Stimulated activated CD4-positive, alpha-beta T cell treated with anti-CD3 and anti-CD28 coated beads, Interleukin-15, amount 100 ng/mL, for 48 hours (primary cell): ENCODE measurements around the gene WDFY4.

Experiments used
- DNase-seq, 2 donors: peaks; one replicate each; pipeline ENCODE4 v3.0.0-alpha.2; 2020; ENCODE audit warnings: low read depth in 2 of 2

Gene WDFY4

DNA sequence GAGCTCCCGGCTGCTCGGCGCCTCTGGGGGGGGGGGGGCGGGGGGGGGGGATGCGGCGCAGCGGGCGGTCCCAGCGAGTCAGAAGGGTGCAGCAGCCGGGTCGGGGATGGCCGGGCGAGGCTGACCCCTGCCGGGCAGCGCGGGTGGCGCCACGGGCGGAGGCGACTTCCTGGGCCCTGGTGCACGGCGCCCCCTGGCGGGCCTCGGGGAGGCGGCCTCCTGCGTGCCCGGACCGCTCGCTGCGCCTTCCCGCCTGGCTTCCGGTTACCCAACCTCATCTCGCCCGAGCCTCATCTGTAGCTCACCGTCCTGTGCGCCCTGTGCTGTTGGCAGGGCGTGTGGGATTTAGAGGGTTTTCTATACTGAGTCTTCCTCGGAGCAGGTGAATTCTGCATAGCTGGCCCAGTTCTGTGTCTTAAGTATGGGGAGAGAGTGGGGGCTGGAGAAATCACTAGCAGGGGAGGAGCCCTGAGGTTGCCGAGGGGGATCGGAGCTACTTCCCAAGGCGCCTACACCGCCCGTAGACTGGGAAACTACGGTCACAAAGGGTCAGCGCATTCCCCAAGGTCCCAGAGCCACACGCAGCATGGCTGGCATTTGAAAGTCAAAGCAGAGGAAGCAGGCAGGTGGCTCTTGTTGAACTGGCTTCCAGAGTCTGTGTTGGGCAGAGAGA is 28.3 kb upstream of the WDFY4 start:
- DNase-seq, result peak; percentile 78 to 87

- DNase-seq, result no peak
Observed at GRCh38 chr10:48656914-48657305, 27.8 kb upstream of the WDFY4 start.

GRCh38 chr10:48657416-48657815 is 27.3 kb upstream of the WDFY4 start:
- DNase-seq, result no peak

- DNase-seq, result peak in 1 of 2 donors; percentile 53
Observed at GRCh38 chr10:48658243-48658974, 26.3 kb upstream of the WDFY4 start.

DNA sequence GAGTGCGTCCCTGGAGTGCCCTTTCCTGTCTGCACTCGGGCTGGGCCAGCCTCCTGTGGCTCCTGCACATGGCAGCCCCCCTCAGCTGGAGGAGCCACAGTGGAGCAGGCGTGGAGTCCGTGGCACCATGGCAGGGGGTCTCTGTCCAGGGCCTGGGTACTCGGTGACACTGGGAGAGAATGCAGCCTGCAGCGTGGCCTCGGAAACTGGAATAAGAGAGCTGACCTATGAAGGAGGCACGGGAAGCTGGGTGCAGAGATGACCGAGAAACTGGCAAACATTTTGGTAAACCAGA is 25.8 kb upstream of the WDFY4 start:
- DNase-seq, result no peak

- no peak for DNase-seq
Observed at GRCh38 chr10:48659790-48660189, 24.9 kb upstream of the WDFY4 start.

DNA sequence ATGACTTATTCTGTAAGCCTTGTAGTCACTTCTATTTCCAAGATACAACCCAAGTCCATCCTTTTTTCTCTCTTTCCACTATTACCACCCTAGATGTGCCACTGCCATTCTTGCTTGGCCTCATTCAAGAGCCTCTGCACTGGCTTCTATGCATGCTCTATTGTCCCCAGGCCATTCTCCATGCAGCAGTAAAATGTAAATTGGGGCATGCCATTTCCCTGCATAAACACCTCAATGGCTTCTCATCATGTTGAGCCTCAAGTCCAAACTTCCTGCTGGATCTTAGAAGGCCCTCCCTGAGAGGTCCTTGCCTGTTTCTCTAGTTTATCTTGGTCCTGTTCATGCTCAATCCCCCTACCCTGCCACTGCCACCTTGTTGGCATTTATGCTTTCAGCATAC is 23.2 kb upstream of the WDFY4 start:
- DNase-seq, result no peak

- no peak for DNase-seq
Observed at GRCh38 chr10:48667960-48668590, 16.6 kb upstream of the WDFY4 start.

- DNase-seq, result no peak
Observed at GRCh38 chr10:48670978-48671913, 13.4 kb upstream of the WDFY4 start.

GRCh38 chr10:48671914-48672595 is 12.6 kb upstream of the WDFY4 start:
- no peak for DNase-seq

- no peak for DNase-seq
Observed at GRCh38 chr10:48672596-48673265, 11.9 kb upstream of the WDFY4 start.

DNA sequence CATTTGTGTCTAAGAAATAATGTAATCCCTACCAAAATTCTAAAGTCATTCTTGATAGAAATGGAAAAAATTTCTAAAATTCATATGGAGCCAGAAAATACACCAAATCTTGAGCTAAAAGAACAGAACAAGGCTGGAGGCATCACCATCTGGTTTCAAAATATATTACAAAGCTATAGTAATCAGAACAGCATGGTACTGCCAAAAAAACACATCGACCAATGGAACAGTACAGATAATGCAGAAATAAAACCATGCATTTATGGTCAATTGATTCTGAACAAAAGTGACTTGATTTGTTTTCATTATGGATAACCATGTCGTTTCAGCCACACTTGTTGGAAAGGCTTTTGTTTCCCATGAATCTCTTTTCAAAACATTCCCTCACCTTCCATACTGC is 7.0 kb upstream of the WDFY4 start:
- no peak for DNase-seq

- no peak for DNase-seq
Observed at GRCh38 chr10:48678041-48678440, 6.6 kb upstream of the WDFY4 start.

GRCh38 chr10:48681740-48682139 is 2.9 kb upstream of the WDFY4 start:
- DNase-seq, result no peak

DNA sequence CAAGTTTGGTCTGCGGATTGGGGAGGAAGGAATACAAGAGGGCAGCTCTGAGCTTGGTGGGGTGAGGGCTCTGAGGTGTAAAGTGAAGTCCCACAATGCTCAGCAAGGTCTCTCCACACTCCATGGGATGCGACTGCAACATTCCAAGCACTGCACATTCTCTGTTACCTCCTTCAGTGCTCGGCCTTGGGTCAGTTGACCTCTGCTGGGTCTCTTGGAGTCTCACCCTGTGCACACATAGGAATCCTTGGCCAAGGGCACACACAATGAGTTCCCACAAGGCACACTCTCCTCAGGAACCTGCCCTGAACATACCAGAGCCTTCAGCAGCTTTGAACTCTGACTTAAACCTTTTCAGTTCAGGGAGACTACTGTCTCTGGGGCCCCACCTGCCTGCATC is 2.4 kb upstream of the WDFY4 start:
- DNase-seq, result no peak

DNA sequence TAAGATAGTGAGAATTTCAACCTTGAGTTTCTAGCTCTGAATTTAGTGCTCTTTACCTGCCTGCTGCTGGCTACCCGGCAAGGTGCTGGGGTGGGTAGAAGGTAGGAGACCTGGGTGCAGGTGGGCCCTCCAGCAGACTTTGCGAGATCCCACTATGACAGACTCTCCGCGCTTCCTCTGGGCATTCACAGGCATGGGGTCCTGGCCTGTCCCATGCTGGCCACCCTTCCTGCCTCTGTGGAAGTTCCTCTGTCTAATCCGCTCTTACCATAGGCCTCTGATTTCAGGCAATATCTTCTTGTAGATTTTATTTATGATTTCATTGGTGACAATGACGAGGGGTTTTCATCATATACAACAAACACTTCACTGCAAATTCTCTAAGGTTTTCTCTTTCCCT is 1.2 kb upstream of the WDFY4 start:
- DNase-seq, result no peak

GRCh38 chr10:48683868-48684267 is 805 bp upstream of the WDFY4 start:
- no peak for DNase-seq

- DNase-seq, result no peak
Observed at GRCh38 chr10:48684463-48684791, 246 bp upstream of the WDFY4 start.

- no peak for DNase-seq
Observed at GRCh38 chr10:48685731-48686130, 1.1 kb downstream of the WDFY4 start.

GRCh38 chr10:48690791-48691660 is 6.4 kb downstream of the WDFY4 start:
- DNase-seq, result no peak
